ENCODE data around the gene STING1. TPM values are rescaled to one million over a fixed set of nuclear protein-coding genes. Genes with fewer than 3 reads are reported as not detected.
"Not testable (repeated sequence)": the region's sequence is repeated elsewhere in the genome, so short reads cannot be mapped to it uniquely, and the experiment has no call there.

The STING1 gene
- total and polyA plus RNA-seq, 8 donors, result 3.1 to 19.7 (median 8.6) TPM

GRCh38 chr5:139445325-139446170 lies 37.0 kb downstream of the STING1 start:
- Histone ChIP-seq H3K36me3 (no peaks in the 10 kb centered on the region), H3K27ac (no peak overlapping the region), H3K27me3 (no peaks in the 10 kb centered on the region), H3K4me3 (no peak overlapping the region), H3K4me1 (no peaks in the 10 kb centered on the region), H3K9me3 (no peaks in the 10 kb centered on the region)
- 47 to 49% methylated on average over 7 of the region's 7 CpGs for WGBS, 2 donors
- FAIRE-seq (no peak), ATAC-seq (peak in 1 of 4 donors; percentile 51), DNase-seq (no peak)
- TF ChIP-seq, protein P1, sequence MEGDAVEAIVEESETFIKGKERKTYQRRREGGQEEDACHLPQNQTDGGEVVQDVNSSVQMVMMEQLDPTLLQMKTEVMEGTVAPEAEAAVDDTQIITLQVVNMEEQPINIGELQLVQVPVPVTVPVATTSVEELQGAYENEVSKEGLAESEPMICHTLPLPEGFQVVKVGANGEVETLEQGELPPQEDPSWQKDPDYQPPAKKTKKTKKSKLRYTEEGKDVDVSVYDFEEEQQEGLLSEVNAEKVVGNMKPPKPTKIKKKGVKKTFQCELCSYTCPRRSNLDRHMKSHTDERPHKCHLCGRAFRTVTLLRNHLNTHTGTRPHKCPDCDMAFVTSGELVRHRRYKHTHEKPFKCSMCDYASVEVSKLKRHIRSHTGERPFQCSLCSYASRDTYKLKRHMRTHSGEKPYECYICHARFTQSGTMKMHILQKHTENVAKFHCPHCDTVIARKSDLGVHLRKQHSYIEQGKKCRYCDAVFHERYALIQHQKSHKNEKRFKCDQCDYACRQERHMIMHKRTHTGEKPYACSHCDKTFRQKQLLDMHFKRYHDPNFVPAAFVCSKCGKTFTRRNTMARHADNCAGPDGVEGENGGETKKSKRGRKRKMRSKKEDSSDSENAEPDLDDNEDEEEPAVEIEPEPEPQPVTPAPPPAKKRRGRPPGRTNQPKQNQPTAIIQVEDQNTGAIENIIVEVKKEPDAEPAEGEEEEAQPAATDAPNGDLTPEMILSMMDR (IDR thresholded peaks at IDR 0.05), result no peak
- intact Hi-C loops (cut with DNase I), result no loop called here

GRCh38 chr5:139443831-139444453 lies 38.6 kb downstream of the STING1 start:
- ATAC-seq (no peak), FAIRE-seq (no peak), DNase-seq (no peak)
- Histone ChIP-seq H3K27me3 (no peaks in the 10 kb centered on the region), H3K4me3 (no peak overlapping the region), H3K4me1 (no peaks in the 10 kb centered on the region), H3K27ac (no peak overlapping the region), H3K9me3 (no peaks in the 10 kb centered on the region), H3K36me3 (no peaks in the 10 kb centered on the region)
- WGBS, 2 donors, result 73 to 75% methylated on average over 4 of the region's 4 CpGs
- TF ChIP-seq, protein P1 (IDR thresholded peaks at IDR 0.05), result no peak
- intact Hi-C loops (cut with DNase I), result no loop called here

DNA sequence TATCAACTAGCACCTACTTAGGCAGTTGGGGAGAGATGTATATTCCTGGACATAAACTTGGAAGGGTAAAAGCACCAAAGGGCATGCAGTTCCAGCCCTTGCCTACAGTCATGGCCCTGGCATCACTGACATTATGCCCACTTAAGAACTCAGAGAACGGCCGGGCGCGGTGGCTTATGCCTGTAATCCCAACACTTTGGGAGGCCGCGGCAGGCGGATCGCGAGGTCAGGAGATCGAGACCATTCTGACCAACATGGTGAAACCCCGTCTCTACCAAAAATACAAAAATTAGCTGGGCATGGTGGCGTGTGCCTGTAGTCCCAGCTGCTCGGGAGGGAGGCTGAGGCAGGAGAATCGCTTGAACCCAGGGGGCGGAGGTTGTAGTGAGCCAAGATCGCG lies 42.1 kb downstream of the STING1 start:
- intact Hi-C loops (cut with DNase I); DNase-seq: not testable (repeated sequence)

GRCh38 chr5:139439013-139439903 lies 43.3 kb downstream of the STING1 start, which contains the start of gene DNAJC18:
DNAJC18 (minus strand) TSS chr5:139439525; CDS start chr5:139439445, 80 bp downstream.
- Histone ChIP-seq H3K27ac (peak within 1 kb of the TSS; percentile 84 to 91 (median 88)), H3K27me3 (no peaks in the 10 kb centered on the region), H3K9me3 (no peaks in the 10 kb centered on the region), H3K4me3 (peak within 1 kb of the TSS; percentile 43 to 80 (median 66)), H3K4me1 (no peaks in the 10 kb centered on the region), H3K36me3 (no peaks in the 10 kb centered on the region)
- intact Hi-C loops (cut with DNase I), result no loop called here
- no peak for FAIRE-seq
- 3 to 4% methylated on average over 49 of the region's 49 CpGs for WGBS, 2 donors
- ATAC-seq, result peak; percentile 97 to 99 (median 98)
- peak; percentile 87 to 95 (median 90) for DNase-seq
- TF ChIP-seq, protein P1 (IDR thresholded peaks at IDR 0.05), result no peak

More for the DNA sequence above, 42.1 kb downstream of the STING1 start:
- FAIRE-seq, H3K36me3 ChIP-seq, H3K27ac ChIP-seq, H3K9me3 ChIP-seq, H3K4me1 ChIP-seq, H3K4me3 ChIP-seq, ATAC-seq, H3K27me3 ChIP-seq: not testable (repeated sequence)
- WGBS, 2 donors, result 94 to 96% methylated on average over 17 of the region's 17 CpGs

GRCh38 chr5:139438707-139439012 lies 43.9 kb downstream of the STING1 start:
- Histone ChIP-seq H3K27me3 (no peaks in the 10 kb centered on the region), H3K9me3 (no peaks in the 10 kb centered on the region), H3K4me1 (no peaks in the 10 kb centered on the region), H3K4me3 (peak overlapping the region; percentile 43 to 80 (median 66)), H3K36me3 (no peaks in the 10 kb centered on the region), H3K27ac (peak overlapping the region; percentile 84 to 91 (median 88))
- 10 to 12% methylated on average over 8 of the region's 8 CpGs for WGBS, 2 donors
- FAIRE-seq (no peak), ATAC-seq (peak in 2 of 4 donors; percentile 1), DNase-seq (no peak)
- TF ChIP-seq, protein P1 (IDR thresholded peaks at IDR 0.05), result no peak
- intact Hi-C loops (cut with DNase I), result no loop called here

All from pancreas (tissue), 10 donors.